Activated naive CD4-positive, alpha-beta T cell treated with anti-CD3 and anti-CD28 coated beads, Interleukin-2, amount 10 ng/mL, durations not matched to agents 7 days and 5 days (primary cell): Measurements from ENCODE around the gene RFFL.
"Not testable (repeated sequence)": the region's sequence is repeated elsewhere in the genome, so short reads cannot be mapped to it uniquely, and the experiment has no call there.

ENCODE experiments used
- CTCF ChIA-PET: fragments of 350-600 bp; sonication (Branson Sonifier 250); formaldehyde crosslinking; loops from one replicate; lab custom pipeline; 2021; ENCODE audit warnings: antibody characterized with exemption; lab: Charles Lee
- DNase-seq: peaks from one replicate; pipeline ENCODE4 v3.0.0-alpha.2; 2020
- H3K27ac Mint-ChIP-seq: one replicate; pipeline ENCODE4 v1.8.0; 2021; ENCODE audit warnings: mild to moderate bottlenecking, moderate library complexity, mixed read lengths
- H3K27me3 Mint-ChIP-seq: one replicate; pipeline ENCODE4 v1.8.0; 2021; ENCODE audit warnings: mild to moderate bottlenecking, mixed read lengths
- H3K36me3 Mint-ChIP-seq: one replicate; pipeline ENCODE4 v1.8.0; 2021; ENCODE audit warnings: mixed read lengths
- H3K4me1 Mint-ChIP-seq: one replicate; pipeline ENCODE4 v1.8.0; 2021; ENCODE audit warnings: mixed read lengths
- H3K4me3 Mint-ChIP-seq: one replicate; pipeline ENCODE4 v1.8.0; 2021; ENCODE audit warnings: mild to moderate bottlenecking, moderate library complexity, mixed read lengths
- H3K9me3 Mint-ChIP-seq: one replicate; pipeline ENCODE4 v1.8.0; 2021; ENCODE audit warnings: mixed read lengths

Gene RFFL

DNA sequence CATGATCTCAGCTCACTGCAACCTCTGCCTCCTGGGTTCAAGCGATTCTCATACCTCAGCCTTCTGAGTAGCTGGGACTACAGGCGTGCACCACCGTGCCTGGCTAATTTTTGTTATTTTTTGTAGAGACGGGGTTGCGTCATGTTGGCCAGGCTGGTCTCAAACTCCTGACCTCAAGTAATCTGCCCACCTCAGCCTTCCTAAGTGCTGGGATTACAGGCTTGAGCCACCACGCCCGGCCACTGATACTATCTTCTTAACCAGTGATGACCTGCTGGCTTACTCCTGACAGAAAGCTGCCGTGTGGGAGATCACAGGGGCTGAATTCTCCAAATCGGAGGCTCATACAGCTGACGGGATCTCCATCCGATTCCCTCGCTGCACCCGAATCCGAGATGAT, 62.5 kb downstream of the RFFL start:
- H3K4me3 Mint-ChIP-seq, H3K9me3 Mint-ChIP-seq, H3K27ac Mint-ChIP-seq, DNase-seq, H3K4me1 Mint-ChIP-seq, H3K27me3 Mint-ChIP-seq: not testable (repeated sequence)
- peaks cover 13% of the 10 kb centered on the region for H3K36me3 Mint-ChIP-seq
- CTCF ChIA-PET = interaction anchor here (1.1 to 8.4 kb wide), 4 partner anchors 63 to 458 kb away, joined by 3 to 114 read pairs (median 14); partner anchors contain the start of genes FNDC8, RAD51D and RFFL

DNA sequence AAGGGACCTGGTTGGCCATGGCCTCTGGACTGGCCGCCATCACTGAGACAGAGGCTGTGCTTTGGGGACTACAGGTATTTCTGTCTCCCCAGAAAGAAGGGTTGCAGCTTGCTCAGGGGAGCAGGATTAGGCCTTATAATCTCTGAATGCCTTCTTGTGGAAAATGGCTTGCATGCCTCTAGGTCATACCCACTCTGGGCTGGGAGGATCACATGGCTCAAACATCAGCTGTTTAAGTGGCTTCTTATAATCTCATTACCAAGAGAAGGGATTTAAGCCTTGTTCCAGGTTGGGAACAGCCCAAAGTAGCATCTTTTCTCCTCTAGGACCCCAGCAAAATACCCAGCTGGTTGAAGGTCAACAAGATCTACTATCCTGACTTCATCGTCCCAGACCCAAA, 64.1 kb downstream of the RFFL start:
- CTCF ChIA-PET = interaction anchor here (0.6 to 8.4 kb wide), 14 partner anchors 10 to 608 kb away, joined by 3 to 114 read pairs (median 4); partner anchors contain the start of genes FNDC8, RAD51D and RFFL
- Mint-ChIP-seq H3K27me3 (no peaks in the 10 kb centered on the region), H3K4me1 (peaks cover 5% of the 10 kb centered on the region), H3K27ac (no peak overlapping the region), H3K4me3 (no peak overlapping the region), H3K9me3 (no peaks in the 10 kb centered on the region), H3K36me3 (peaks cover 17% of the 10 kb centered on the region)
- DNase-seq = no peak

DNA sequence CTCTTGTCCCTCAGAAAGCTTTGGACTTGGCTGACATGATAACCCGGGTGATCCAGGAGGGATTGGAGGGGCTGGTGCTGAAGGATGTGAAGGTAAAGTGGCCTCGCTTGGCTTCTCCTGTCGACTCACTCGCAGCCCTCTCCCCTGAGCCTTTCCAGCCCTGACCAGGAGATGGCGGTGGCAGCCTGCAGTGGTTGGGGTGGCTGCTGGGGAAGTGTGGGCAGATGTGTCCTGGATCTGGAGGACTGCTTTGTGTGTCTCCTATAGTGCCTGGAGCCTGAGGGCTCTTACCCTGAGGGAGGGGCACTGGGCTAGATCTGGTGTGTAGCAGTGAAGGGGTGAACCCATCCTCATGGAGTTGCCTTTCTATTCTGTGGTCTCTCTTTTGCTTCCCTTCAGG, 65.3 kb downstream of the RFFL start:
- peaks cover 5% of the 10 kb centered on the region for H3K4me1 Mint-ChIP-seq
- no peaks in the 10 kb centered on the region for H3K27me3 Mint-ChIP-seq
- peaks cover 27% of the 10 kb centered on the region for H3K36me3 Mint-ChIP-seq
- peak; percentile 88 for DNase-seq
- H3K27ac Mint-ChIP-seq = peak overlapping the region; percentile 33
- CTCF ChIA-PET = interaction anchor here (1.4 to 8.4 kb wide), 8 partner anchors 12 to 120 kb away, joined by 3 to 114 read pairs (median 6); partner anchors contain the start of genes FNDC8, RAD51D and RFFL
- H3K9me3 Mint-ChIP-seq = no peaks in the 10 kb centered on the region
- H3K4me3 Mint-ChIP-seq = no peak overlapping the region

DNA sequence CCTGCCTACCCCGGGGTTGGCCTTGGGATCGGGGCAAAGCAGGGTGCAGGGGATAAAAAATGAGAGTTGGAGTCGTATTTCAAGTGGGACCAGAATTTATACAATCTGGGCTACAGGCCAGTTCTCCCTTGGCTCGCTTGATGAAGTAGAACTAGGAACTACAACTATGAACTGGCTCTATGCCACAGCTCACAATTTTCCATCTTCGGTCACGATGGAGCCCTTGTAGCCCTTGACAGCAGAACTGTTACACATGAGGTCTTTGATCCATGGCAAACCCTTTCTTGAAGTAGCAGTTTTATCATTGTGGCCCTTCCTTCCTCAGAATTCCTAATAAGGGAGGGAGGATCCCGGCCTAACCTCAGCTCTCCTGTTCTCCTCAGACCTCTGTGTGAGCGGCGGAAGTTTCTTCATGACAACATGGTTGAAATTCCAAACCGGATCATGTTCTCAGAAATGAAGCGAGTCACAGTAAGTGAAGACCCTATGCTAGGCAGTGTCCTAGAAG, 66.1 kb downstream of the RFFL start:
- peaks cover 7% of the 10 kb centered on the region for H3K4me1 Mint-ChIP-seq
- H3K27ac Mint-ChIP-seq = no peak overlapping the region
- H3K36me3 Mint-ChIP-seq = peaks cover 34% of the 10 kb centered on the region

DNA sequence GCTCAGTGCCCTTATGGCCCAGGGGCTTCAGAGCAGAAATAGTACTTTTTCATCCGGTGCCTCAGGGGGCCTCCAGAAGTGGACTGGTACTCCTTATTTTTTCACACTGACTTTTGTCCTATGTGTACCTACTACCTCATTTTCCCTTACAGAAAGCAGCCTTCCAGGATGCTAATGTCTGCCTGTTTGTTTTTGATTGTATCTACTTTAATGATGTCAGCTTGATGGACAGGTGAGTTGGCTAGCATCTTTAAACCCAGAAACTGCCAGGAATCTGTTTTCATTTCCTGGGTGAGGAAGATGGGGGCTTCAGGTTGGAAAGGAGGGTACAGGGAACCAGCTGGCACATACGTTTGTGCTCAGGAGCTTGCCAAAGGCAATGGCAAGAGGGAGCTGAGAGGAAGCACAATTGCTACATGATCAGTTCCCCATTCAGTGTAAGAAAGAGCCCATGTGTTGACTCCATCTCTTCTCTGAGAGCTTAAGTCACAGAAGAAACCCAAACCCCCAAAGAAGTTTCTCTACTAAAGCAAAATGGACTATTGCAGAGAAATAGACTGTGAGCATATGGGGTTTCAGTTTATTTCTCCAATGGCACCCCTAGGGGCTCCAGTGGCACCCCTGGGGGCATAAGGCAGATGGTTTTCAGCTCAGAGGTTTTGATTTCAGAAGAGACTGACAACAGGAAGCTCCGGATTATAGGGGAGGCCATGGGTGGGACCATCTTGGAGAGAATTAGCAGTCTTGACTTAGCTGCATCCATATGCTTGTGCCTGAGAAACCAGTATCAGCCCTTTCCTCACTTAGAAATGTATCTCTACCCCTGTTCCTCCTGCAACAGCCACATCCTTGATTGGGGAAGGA, 66.9 kb downstream of the RFFL start:
- CTCF ChIA-PET = interaction anchor here (0.9 to 8.4 kb wide), 5 partner anchors 55 to 409 kb away, joined by 3 to 114 read pairs (median 4); partner anchors contain the start of genes FNDC8 and RAD51D
- no peak overlapping the region for H3K27ac Mint-ChIP-seq
- no peak for DNase-seq
- H3K4me1 Mint-ChIP-seq = peaks cover 7% of the 10 kb centered on the region
- H3K27me3 Mint-ChIP-seq = no peaks in the 10 kb centered on the region
- no peaks in the 10 kb centered on the region for H3K9me3 Mint-ChIP-seq
- peaks cover 36% of the 10 kb centered on the region for H3K36me3 Mint-ChIP-seq
- H3K4me3 Mint-ChIP-seq = no peak overlapping the region

More for the DNA sequence above, 66.1 kb downstream of the RFFL start:
- Mint-ChIP-seq H3K9me3 (no peaks in the 10 kb centered on the region), H3K4me3 (no peak overlapping the region), H3K27me3 (no peaks in the 10 kb centered on the region)
- DNase-seq = no peak
- CTCF ChIA-PET = interaction anchor here (1.1 to 8.4 kb wide), 7 partner anchors 54 to 121 kb away, joined by 3 to 114 read pairs (median 4); partner anchors contain the start of genes FNDC8 and RAD51D

DNA sequence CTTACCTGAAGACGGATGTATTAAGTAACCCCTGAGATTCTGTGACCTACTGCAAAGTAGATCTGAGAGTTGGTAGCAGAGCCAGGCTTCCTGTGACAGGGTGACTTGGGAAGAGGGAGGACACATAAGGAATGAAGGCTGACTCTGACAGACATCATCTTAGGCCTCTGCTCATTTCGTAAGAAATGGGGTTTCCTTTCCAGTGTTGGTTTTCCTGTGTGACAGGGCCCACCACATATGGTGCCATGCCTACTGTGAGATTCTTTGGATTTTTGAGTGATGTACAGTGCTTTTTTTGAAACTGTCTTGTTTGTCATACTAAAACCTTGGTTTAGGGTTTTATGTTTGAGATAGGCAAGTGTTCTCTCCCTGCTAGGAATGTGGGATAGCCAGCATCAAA, 70.5 kb downstream of the RFFL start:
- H3K4me3 Mint-ChIP-seq = no peak overlapping the region
- no peak overlapping the region for H3K27ac Mint-ChIP-seq
- H3K9me3 Mint-ChIP-seq = no peaks in the 10 kb centered on the region
- no peaks in the 10 kb centered on the region for H3K27me3 Mint-ChIP-seq
- CTCF ChIA-PET = interaction anchor here (0.6 to 8.4 kb wide), 3 partner anchors 97 to 693 kb away, joined by 3 to 114 read pairs (median 30); partner anchors contain the start of genes FNDC8 and RAD51D
- peaks cover 9% of the 10 kb centered on the region for H3K4me1 Mint-ChIP-seq
- H3K36me3 Mint-ChIP-seq = peaks cover 49% of the 10 kb centered on the region
- DNase-seq = no peak

DNA sequence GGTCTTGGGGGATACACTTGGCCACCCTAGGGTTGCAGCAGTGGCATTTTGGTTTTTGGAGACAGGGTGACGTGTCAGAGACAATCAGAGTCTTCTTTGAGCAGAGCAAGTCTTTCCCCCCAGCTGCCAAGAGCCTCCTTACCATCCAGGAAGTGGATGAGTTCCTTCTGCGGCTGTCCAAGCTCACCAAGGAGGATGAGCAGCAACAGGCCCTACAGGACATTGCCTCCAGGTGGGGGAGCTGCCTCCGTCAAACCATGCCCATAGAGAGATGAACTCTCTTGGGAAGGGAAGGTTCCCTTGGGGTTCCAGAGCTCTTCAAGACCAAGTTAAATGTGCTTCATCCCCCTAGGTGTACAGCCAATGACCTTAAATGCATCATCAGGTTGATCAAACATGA, 71.9 kb downstream of the RFFL start:
- DNase-seq = no peak
- no peaks in the 10 kb centered on the region for H3K27me3 Mint-ChIP-seq
- CTCF ChIA-PET = interaction anchor here (1.0 to 2.2 kb wide), 3 partner anchors 10 to 127 kb away, joined by 3 to 10 read pairs (median 4); no protein-coding TSS in a partner anchor
- no peak overlapping the region for H3K4me3 Mint-ChIP-seq
- peaks cover 9% of the 10 kb centered on the region for H3K4me1 Mint-ChIP-seq
- H3K36me3 Mint-ChIP-seq = peaks cover 55% of the 10 kb centered on the region
- no peaks in the 10 kb centered on the region for H3K9me3 Mint-ChIP-seq
- H3K27ac Mint-ChIP-seq = no peak overlapping the region

DNA sequence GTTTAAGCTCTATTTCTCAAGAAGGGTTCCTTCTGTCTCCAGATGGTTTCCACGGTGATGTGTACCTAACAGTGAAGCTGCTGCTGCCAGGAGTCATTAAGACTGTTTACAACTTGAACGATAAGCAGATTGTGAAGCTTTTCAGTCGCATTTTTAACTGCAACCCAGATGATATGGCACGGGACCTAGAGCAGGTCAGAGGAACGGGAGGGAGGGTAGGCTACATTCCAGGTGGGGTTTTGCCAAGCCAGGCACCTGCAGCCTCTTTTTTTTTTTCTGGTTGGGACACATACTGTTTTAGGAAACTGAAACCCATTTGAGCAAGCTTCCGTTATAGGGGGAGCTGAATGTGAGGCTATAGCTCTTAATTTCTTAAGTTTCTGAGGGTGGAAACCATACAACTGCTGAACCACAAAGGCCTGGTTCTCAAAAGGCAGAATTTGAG, 72.6 kb downstream of the RFFL start:
- Mint-ChIP-seq H3K4me1 (peaks cover 9% of the 10 kb centered on the region), H3K27ac (no peak overlapping the region), H3K9me3 (no peaks in the 10 kb centered on the region), H3K4me3 (no peak overlapping the region), H3K36me3 (peaks cover 57% of the 10 kb centered on the region), H3K27me3 (no peaks in the 10 kb centered on the region)
- DNase-seq = no peak
- CTCF ChIA-PET = interaction anchor here (0.7 to 2.2 kb wide), 4 partner anchors 9 to 449 kb away, joined by 3 to 10 read pairs (median 4); no protein-coding TSS in a partner anchor

DNA sequence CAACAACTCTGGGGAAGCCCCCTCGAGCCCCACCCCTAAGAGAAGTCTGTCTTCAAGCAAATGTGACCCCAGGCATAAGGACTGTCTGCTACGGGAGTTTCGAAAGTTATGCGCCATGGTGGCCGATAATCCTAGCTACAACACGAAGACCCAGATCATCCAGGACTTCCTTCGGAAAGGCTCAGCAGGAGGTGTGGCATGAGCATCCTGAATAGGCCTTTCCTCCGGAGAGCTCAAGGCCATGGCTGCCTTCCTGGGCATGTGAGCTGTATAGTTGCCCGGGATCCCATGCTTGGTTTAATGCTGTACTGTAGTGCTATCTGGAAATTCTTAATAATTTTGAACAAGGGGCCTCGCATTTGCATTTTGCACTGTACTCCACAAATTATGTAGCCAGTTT, 74.0 kb downstream of the RFFL start:
- CTCF ChIA-PET = no interaction called here
- no peak for DNase-seq
- no peaks in the 10 kb centered on the region for H3K9me3 Mint-ChIP-seq
- H3K36me3 Mint-ChIP-seq = peaks cover 60% of the 10 kb centered on the region
- H3K4me1 Mint-ChIP-seq = peaks cover 9% of the 10 kb centered on the region
- H3K27ac Mint-ChIP-seq = no peak overlapping the region
- no peak overlapping the region for H3K4me3 Mint-ChIP-seq
- H3K27me3 Mint-ChIP-seq = no peaks in the 10 kb centered on the region

DNA sequence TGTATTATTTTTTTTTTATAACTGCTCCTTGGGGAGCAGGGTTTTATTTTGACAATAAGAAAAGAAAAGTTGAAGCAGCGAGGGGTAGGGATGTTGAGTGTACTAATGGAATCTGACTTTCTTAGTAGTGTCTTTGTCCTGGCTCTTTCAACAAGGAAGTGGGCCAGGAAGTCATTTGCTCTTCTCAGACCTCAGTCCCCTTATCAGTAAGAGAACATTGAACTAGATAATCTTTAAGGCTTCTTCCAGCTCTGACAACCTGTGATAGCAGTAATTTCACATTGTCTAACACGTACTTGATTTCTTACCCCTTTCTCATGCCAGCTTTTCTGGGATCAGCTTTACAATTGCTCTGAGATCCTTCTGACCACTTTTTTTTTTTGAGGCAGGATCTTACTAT, 74.9 kb downstream of the RFFL start:
- H3K27ac Mint-ChIP-seq = no peak overlapping the region
- CTCF ChIA-PET = interaction anchor here (0.5 kb wide), 1 partner anchor 815 kb away, joined by 3 read pairs; no protein-coding TSS in a partner anchor
- H3K36me3 Mint-ChIP-seq = peaks cover 55% of the 10 kb centered on the region

DNA sequence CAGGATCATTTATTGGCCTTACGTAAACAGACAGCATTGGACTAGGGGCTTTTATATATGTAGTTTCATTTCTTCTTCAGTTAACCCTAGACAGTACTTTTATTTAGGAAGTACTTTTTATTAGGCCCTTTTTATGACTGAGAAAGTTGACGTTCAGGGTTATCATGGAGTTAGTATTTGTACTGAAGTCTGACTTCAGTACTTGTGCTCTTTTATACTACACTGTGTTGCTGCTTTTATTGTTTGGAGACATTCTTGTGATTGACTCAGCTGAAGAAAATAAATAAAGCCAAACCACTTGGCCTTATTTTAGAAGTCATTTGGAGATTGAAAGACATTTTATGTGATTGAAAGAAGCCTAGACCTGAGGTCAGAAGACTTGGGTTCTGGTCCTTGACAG, 76.3 kb downstream of the RFFL start:
- no peaks in the 10 kb centered on the region for H3K9me3 Mint-ChIP-seq
- H3K4me3 Mint-ChIP-seq = no peak overlapping the region
- no peak for DNase-seq
- peaks cover 47% of the 10 kb centered on the region for H3K36me3 Mint-ChIP-seq
- H3K4me1 Mint-ChIP-seq = peaks cover 23% of the 10 kb centered on the region
- H3K27ac Mint-ChIP-seq = no peak overlapping the region
- no peaks in the 10 kb centered on the region for H3K27me3 Mint-ChIP-seq
- CTCF ChIA-PET = interaction anchor here (0.8 kb wide), 1 partner anchor 127 kb away, joined by 3 read pairs; no protein-coding TSS in a partner anchor

More for the DNA sequence above, 74.9 kb downstream of the RFFL start:
- no peaks in the 10 kb centered on the region for H3K9me3 Mint-ChIP-seq
- no peak overlapping the region for H3K4me3 Mint-ChIP-seq
- no peaks in the 10 kb centered on the region for H3K27me3 Mint-ChIP-seq
- peaks cover 16% of the 10 kb centered on the region for H3K4me1 Mint-ChIP-seq
- DNase-seq = no peak

DNA sequence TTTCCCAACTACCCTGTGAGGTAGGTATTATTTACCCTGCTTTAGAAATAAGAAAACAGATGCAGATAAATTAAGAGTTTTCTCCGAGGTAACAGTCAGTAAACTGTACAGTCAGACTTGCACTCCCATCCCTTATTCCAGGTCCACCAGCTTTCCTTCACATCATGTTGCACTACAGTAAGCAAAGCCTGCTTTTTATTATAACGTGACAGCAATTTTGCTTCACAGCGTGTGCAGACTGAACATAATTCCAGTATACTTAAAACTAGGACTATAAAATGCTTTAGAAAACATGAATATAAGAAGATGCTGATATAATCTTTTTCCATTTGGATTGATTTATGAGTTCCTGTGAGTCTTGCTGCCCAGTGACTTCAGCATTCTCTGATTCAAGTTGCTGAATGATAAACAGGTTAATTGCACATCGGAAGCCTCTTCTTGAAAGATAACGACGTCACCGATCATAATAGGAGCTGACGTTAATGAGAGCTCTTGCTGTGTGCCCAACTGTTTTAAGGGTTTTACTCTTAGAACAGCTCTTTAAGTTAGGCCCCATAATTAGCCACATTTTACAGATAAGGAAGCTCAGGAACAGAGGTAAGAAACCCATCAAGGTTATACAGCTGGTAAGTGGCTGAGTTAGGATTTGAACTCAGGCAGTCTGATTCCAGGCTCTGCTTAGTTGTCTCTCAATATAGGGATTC, 81.8 kb downstream of the RFFL start:
- Mint-ChIP-seq H3K36me3 (peaks cover 20% of the 10 kb centered on the region), H3K27ac (peak overlapping the region; percentile 99), H3K4me1 (peaks cover 41% of the 10 kb centered on the region), H3K4me3 (peak overlapping the region; percentile 84), H3K9me3 (no peaks in the 10 kb centered on the region), H3K27me3 (no peaks in the 10 kb centered on the region)
- DNase-seq = no peak
- CTCF ChIA-PET = interaction anchor here (1.0 to 1.9 kb wide), 5 partner anchors 9 to 137 kb away, joined by 3 to 8 read pairs (median 3); no protein-coding TSS in a partner anchor

DNA sequence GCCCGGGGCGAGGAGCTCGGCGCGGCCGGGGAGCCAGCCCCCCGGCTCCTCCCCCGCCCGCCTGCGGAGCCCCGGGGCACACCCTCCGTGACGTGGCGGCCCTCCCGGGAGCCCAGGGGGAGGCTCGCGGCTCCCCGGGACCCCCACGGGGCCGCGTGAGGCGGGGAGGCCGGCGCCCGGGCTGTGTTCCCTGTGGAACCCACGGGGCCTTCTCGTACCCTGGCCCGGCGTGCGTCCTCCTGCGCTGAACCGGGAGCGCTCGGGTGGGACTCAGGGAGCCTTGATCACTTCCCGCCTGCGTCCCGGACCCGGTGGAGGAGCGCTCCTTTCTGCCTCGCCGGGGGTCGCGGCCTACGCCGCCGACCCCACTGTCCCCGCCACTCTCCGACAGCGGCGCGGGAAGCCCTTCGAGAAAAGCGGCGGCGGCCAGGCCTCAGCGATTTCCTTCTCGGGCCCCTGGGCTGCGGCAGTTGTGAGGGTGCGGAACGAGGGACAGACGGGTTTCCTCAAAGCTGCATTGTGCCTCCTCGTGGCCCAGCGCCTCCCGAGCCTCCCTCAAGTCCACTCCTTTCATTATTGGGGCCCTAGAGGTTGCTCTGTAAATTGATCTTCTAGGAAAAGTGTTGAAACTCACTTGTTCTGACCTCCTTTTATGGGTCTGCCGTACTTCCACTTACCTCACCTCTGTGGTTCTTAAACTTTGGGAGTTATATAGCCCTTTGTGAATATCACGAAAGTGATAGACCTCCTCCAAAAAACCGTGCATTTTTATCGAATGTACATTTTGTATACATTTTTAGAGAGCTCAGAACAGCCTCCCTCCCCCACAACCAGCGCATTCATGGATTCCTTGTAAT, 82.6 kb downstream of the RFFL start:
- CTCF ChIA-PET = interaction anchor here (1.0 to 1.9 kb wide), 5 partner anchors 10 to 138 kb away, joined by 3 to 8 read pairs (median 3); no protein-coding TSS in a partner anchor
- Mint-ChIP-seq H3K27me3 (peaks cover 4% of the 10 kb centered on the region), H3K4me1 (peaks cover 41% of the 10 kb centered on the region), H3K36me3 (peaks cover 12% of the 10 kb centered on the region), H3K27ac (peak overlapping the region; percentile 99), H3K4me3 (peak overlapping the region; percentile 90), H3K9me3 (no peaks in the 10 kb centered on the region)
- DNase-seq = peak; percentile 83
